ENCODE data around the gene KNDC1. TPM values are rescaled to one million over a fixed set of nuclear protein-coding genes. Genes with fewer than 3 reads are reported as not detected.

The KNDC1 gene
- polyA plus RNA-seq, 4 donors, result 0.37 to 18.6 TPM; not detected in 2

GRCh38 chr10:133194151-133194550 is 34.1 kb downstream of the KNDC1 start:
- Histone ChIP-seq H3K27ac (ENCODE audit: low read depth in 1 of 3, low read length in 2 of 3) (no peak overlapping the region), H3K4me1 (ENCODE audit: control insufficient read depth in 3 of 3, insufficient read depth in 2 of 3, low read depth in 1 of 3, low read length in 2 of 3) (no peaks in the 10 kb centered on the region), H3K36me3 (ENCODE audit: control insufficient read depth in 3 of 3, insufficient read depth in 2 of 3, low read depth in 1 of 3, low read length in 3 of 3) (peaks cover 0 to 25% (median 0%) of the 10 kb centered on the region in 3 donors), H3K4me3 (ENCODE audit: low read depth in 1 of 3, low read length in 3 of 3) (no peak overlapping the region), H3K27me3 (ENCODE audit: control insufficient read depth in 3 of 3, insufficient read depth in 3 of 3, low read length in 3 of 3) (no peaks in the 10 kb centered on the region), H3K9me3 (ENCODE audit: control insufficient read depth in 2 of 2, insufficient read depth in 1 of 2, low read depth in 1 of 2, low read length in 1 of 2) (peaks cover 0 to 6% of the 10 kb centered on the region in 2 donors)
- WGBS, 3 donors, result 69 to 85% (median 78%) methylated on average over 4 of the region's 4 CpGs
- DNase-seq (no peak), FAIRE-seq (no peak)

- no peak overlapping the region for H3K27ac ChIP-seq (ENCODE audit: low read depth in 1 of 3, low read length in 2 of 3)
- peaks cover 0 to 6% of the 10 kb centered on the region in 2 donors for H3K9me3 ChIP-seq (ENCODE audit: control insufficient read depth in 2 of 2, insufficient read depth in 1 of 2, low read depth in 1 of 2, low read length in 1 of 2)
- no peaks in the 10 kb centered on the region for H3K27me3 ChIP-seq (ENCODE audit: control insufficient read depth in 3 of 3, insufficient read depth in 3 of 3, low read length in 3 of 3)
- DNase-seq, result no peak
- no peak overlapping the region for H3K4me3 ChIP-seq (ENCODE audit: low read depth in 1 of 3, low read length in 3 of 3)
- peaks cover 0 to 24% (median 0%) of the 10 kb centered on the region in 3 donors for H3K36me3 ChIP-seq (ENCODE audit: control insufficient read depth in 3 of 3, insufficient read depth in 2 of 3, low read depth in 1 of 3, low read length in 3 of 3)
- H3K4me1 ChIP-seq (ENCODE audit: control insufficient read depth in 3 of 3, insufficient read depth in 2 of 3, low read depth in 1 of 3, low read length in 2 of 3), result no peaks in the 10 kb centered on the region
- WGBS, 3 donors, result 79 to 87% (median 86%) methylated on average over 19 of the region's 19 CpGs
- no peak for FAIRE-seq
Measured at GRCh38 chr10:133195096-133195495, 35.1 kb downstream of the KNDC1 start.

GRCh38 chr10:133195611-133196010 is 35.6 kb downstream of the KNDC1 start:
- H3K27me3 ChIP-seq (ENCODE audit: control insufficient read depth in 3 of 3, insufficient read depth in 3 of 3, low read length in 3 of 3), result no peaks in the 10 kb centered on the region
- 92 to 95% (median 92%) methylated on average over 23 of the region's 23 CpGs for WGBS, 3 donors
- H3K27ac ChIP-seq (ENCODE audit: low read depth in 1 of 3, low read length in 2 of 3), result no peak overlapping the region
- FAIRE-seq (no peak), DNase-seq (no peak)
- no peaks in the 10 kb centered on the region for H3K4me1 ChIP-seq (ENCODE audit: control insufficient read depth in 3 of 3, insufficient read depth in 2 of 3, low read depth in 1 of 3, low read length in 2 of 3)
- H3K36me3 ChIP-seq (ENCODE audit: control insufficient read depth in 3 of 3, insufficient read depth in 2 of 3, low read depth in 1 of 3, low read length in 3 of 3), result peaks cover 0 to 18% (median 0%) of the 10 kb centered on the region in 3 donors
- H3K9me3 ChIP-seq (ENCODE audit: control insufficient read depth in 2 of 2, insufficient read depth in 1 of 2, low read depth in 1 of 2, low read length in 1 of 2), result peaks cover 0 to 6% of the 10 kb centered on the region in 2 donors
- H3K4me3 ChIP-seq (ENCODE audit: low read depth in 1 of 3, low read length in 3 of 3), result no peak overlapping the region

GRCh38 chr10:133196221-133196915 is 36.3 kb downstream of the KNDC1 start:
- Histone ChIP-seq H3K9me3 (ENCODE audit: control insufficient read depth in 2 of 2, insufficient read depth in 1 of 2, low read depth in 1 of 2, low read length in 1 of 2) (peaks cover 0 to 6% of the 10 kb centered on the region in 2 donors), H3K4me1 (ENCODE audit: control insufficient read depth in 3 of 3, insufficient read depth in 2 of 3, low read depth in 1 of 3, low read length in 2 of 3) (no peaks in the 10 kb centered on the region), H3K27ac (ENCODE audit: low read depth in 1 of 3, low read length in 2 of 3) (no peak overlapping the region), H3K27me3 (ENCODE audit: control insufficient read depth in 3 of 3, insufficient read depth in 3 of 3, low read length in 3 of 3) (no peaks in the 10 kb centered on the region), H3K4me3 (ENCODE audit: low read depth in 1 of 3, low read length in 3 of 3) (no peak overlapping the region), H3K36me3 (ENCODE audit: control insufficient read depth in 3 of 3, insufficient read depth in 2 of 3, low read depth in 1 of 3, low read length in 3 of 3) (peaks cover 0 to 18% (median 0%) of the 10 kb centered on the region in 3 donors)
- 77 to 82% (median 80%) methylated on average over 24 of the region's 24 CpGs for WGBS, 3 donors
- FAIRE-seq (no peak), DNase-seq (no peak)

- 73 to 84% (median 76%) methylated on average over 33 to 40 of the region's 40 CpGs for WGBS, 3 donors
- DNase-seq, result no peak
- Histone ChIP-seq H3K36me3 (ENCODE audit: control insufficient read depth in 3 of 3, insufficient read depth in 2 of 3, low read depth in 1 of 3, low read length in 3 of 3) (peaks cover 0 to 24% (median 0%) of the 10 kb centered on the region in 3 donors), H3K4me1 (ENCODE audit: control insufficient read depth in 3 of 3, insufficient read depth in 2 of 3, low read depth in 1 of 3, low read length in 2 of 3) (no peaks in the 10 kb centered on the region), H3K27me3 (ENCODE audit: control insufficient read depth in 3 of 3, insufficient read depth in 3 of 3, low read length in 3 of 3) (no peaks in the 10 kb centered on the region), H3K9me3 (ENCODE audit: control insufficient read depth in 2 of 2, insufficient read depth in 1 of 2, low read depth in 1 of 2, low read length in 1 of 2) (peaks cover 0 to 3% of the 10 kb centered on the region in 2 donors), H3K27ac (ENCODE audit: low read depth in 1 of 3, low read length in 2 of 3) (no peak overlapping the region), H3K4me3 (ENCODE audit: low read depth in 1 of 3, low read length in 3 of 3) (no peak overlapping the region)
- FAIRE-seq, result no peak
Measured at GRCh38 chr10:133196936-133197758, 37.1 kb downstream of the KNDC1 start.

- 82 to 93% (median 93%) methylated on average over 6 to 9 of the region's 9 CpGs for WGBS, 3 donors
- Histone ChIP-seq H3K4me3 (ENCODE audit: low read depth in 1 of 3, low read length in 3 of 3) (no peak overlapping the region), H3K9me3 (ENCODE audit: control insufficient read depth in 2 of 2, insufficient read depth in 1 of 2, low read depth in 1 of 2, low read length in 1 of 2) (peaks cover 0 to 3% of the 10 kb centered on the region in 2 donors), H3K27me3 (ENCODE audit: control insufficient read depth in 3 of 3, insufficient read depth in 3 of 3, low read length in 3 of 3) (no peaks in the 10 kb centered on the region), H3K36me3 (ENCODE audit: control insufficient read depth in 3 of 3, insufficient read depth in 2 of 3, low read depth in 1 of 3, low read length in 3 of 3) (peaks cover 0 to 29% (median 0%) of the 10 kb centered on the region in 3 donors), H3K27ac (ENCODE audit: low read depth in 1 of 3, low read length in 2 of 3) (no peak overlapping the region), H3K4me1 (ENCODE audit: control insufficient read depth in 3 of 3, insufficient read depth in 2 of 3, low read depth in 1 of 3, low read length in 2 of 3) (no peaks in the 10 kb centered on the region)
- FAIRE-seq (no peak), DNase-seq (no peak)
Measured at GRCh38 chr10:133197786-133198185, 37.8 kb downstream of the KNDC1 start.

- Histone ChIP-seq H3K4me1 (ENCODE audit: control insufficient read depth in 3 of 3, insufficient read depth in 2 of 3, low read depth in 1 of 3, low read length in 2 of 3) (no peaks in the 10 kb centered on the region), H3K27ac (ENCODE audit: low read depth in 1 of 3, low read length in 2 of 3) (no peak overlapping the region), H3K36me3 (ENCODE audit: control insufficient read depth in 3 of 3, insufficient read depth in 2 of 3, low read depth in 1 of 3, low read length in 3 of 3) (peaks cover 0 to 29% (median 0%) of the 10 kb centered on the region in 3 donors), H3K4me3 (ENCODE audit: low read depth in 1 of 3, low read length in 3 of 3) (no peak overlapping the region), H3K9me3 (ENCODE audit: control insufficient read depth in 2 of 2, insufficient read depth in 1 of 2, low read depth in 1 of 2, low read length in 1 of 2) (peaks cover 0 to 1% of the 10 kb centered on the region in 2 donors), H3K27me3 (ENCODE audit: control insufficient read depth in 3 of 3, insufficient read depth in 3 of 3, low read length in 3 of 3) (no peaks in the 10 kb centered on the region)
- 94 to 95% (median 94%) methylated on average over 14 to 26 of the region's 26 CpGs for WGBS, 3 donors
- no peak for FAIRE-seq
- DNase-seq, result no peak
Measured at GRCh38 chr10:133198206-133198605, 38.2 kb downstream of the KNDC1 start.

GRCh38 chr10:133198621-133199487 is 38.8 kb downstream of the KNDC1 start:
- WGBS, 3 donors, result 70 to 89% (median 83%) methylated on average over 34 to 54 of the region's 54 CpGs
- H3K4me3 ChIP-seq (ENCODE audit: low read depth in 1 of 3, low read length in 3 of 3), result no peak overlapping the region

More at GRCh38 chr10:133198621-133199487, 38.8 kb downstream of the KNDC1 start:
- DNase-seq (no peak), FAIRE-seq (no peak)
- H3K4me1 ChIP-seq (ENCODE audit: control insufficient read depth in 3 of 3, insufficient read depth in 2 of 3, low read depth in 1 of 3, low read length in 2 of 3), result no peaks in the 10 kb centered on the region
- no peaks in the 10 kb centered on the region for H3K27me3 ChIP-seq (ENCODE audit: control insufficient read depth in 3 of 3, insufficient read depth in 3 of 3, low read length in 3 of 3)
- H3K27ac ChIP-seq (ENCODE audit: low read depth in 1 of 3, low read length in 2 of 3), result no peak overlapping the region
- H3K9me3 ChIP-seq (ENCODE audit: control insufficient read depth in 2 of 2, insufficient read depth in 1 of 2, low read depth in 1 of 2, low read length in 1 of 2), result no peaks in the 10 kb centered on the region
- H3K36me3 ChIP-seq (ENCODE audit: control insufficient read depth in 3 of 3, insufficient read depth in 2 of 3, low read depth in 1 of 3, low read length in 3 of 3), result peaks cover 0 to 32% (median 0%) of the 10 kb centered on the region in 3 donors

Measured in small intestine (tissue), 7 donors.